Endothelial cell of umbilical vein (primary cell): ENCODE data around the gene PTCH2.

ENCODE experiments used
- FOS ChIP-seq: IDR thresholded peaks from 2 replicates; pipeline ENCODE4 v1.6.1; 2011; ENCODE audit warnings: mild to moderate bottlenecking, low read length, moderate library complexity, borderline replicate concordance; ENCODE audit not compliant: insufficient read depth
- GATA2 ChIP-seq: IDR thresholded peaks from 2 replicates; pipeline ENCODE4 v1.7.0; 2011; ENCODE audit warnings: low read depth, mild to moderate bottlenecking, moderate library complexity, mixed read lengths, low read length; ENCODE audit not compliant: insufficient read length, insufficient read depth
- MYC ChIP-seq: IDR thresholded peaks from one replicate; pipeline ENCODE4 v1.6.1; 2011; ENCODE audit warnings: mild to moderate bottlenecking, low read depth, low read length
- TF ChIP-seq, protein P1 (sequence below), 2 donors: IDR thresholded peaks; 1 replicate in 1 of 2; 2 replicates in 1 of 2; pipeline ENCODE4 v1.5.1; 2011; ENCODE audit warnings: low read length in 2 of 2, mild to moderate bottlenecking in 2 of 2, moderate library complexity in 2 of 2, control low read depth in 1 of 2, inconsistent platforms in 1 of 2, low read depth in 1 of 2; ENCODE audit not compliant: insufficient read depth in 1 of 2; ENCODE audit errors: extremely low read depth in 1 of 2

- TF ChIP-seq, protein P1, sequence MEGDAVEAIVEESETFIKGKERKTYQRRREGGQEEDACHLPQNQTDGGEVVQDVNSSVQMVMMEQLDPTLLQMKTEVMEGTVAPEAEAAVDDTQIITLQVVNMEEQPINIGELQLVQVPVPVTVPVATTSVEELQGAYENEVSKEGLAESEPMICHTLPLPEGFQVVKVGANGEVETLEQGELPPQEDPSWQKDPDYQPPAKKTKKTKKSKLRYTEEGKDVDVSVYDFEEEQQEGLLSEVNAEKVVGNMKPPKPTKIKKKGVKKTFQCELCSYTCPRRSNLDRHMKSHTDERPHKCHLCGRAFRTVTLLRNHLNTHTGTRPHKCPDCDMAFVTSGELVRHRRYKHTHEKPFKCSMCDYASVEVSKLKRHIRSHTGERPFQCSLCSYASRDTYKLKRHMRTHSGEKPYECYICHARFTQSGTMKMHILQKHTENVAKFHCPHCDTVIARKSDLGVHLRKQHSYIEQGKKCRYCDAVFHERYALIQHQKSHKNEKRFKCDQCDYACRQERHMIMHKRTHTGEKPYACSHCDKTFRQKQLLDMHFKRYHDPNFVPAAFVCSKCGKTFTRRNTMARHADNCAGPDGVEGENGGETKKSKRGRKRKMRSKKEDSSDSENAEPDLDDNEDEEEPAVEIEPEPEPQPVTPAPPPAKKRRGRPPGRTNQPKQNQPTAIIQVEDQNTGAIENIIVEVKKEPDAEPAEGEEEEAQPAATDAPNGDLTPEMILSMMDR (IDR thresholded peaks at IDR 0.05; ENCODE audit: extremely low read depth in 1 of 2, insufficient read depth in 1 of 2, low read depth in 1 of 2, low read length in 2 of 2) = no peak
- no peak for TF ChIP-seq FOS
- TF ChIP-seq MYC = no peak
- TF ChIP-seq GATA2 = no peak
Observed at GRCh38 chr1:44853201-44853600, 10.1 kb upstream of the PTCH2 start.
